ENCODE data around the gene ANKHD1. TPM values are rescaled to one million over a fixed set of nuclear protein-coding genes. Genes with fewer than 3 reads are reported as not detected.

The ANKHD1 gene
- total RNA-seq, 2 donors from 2014 or later: 85.6 to 95.9 TPM

DNA sequence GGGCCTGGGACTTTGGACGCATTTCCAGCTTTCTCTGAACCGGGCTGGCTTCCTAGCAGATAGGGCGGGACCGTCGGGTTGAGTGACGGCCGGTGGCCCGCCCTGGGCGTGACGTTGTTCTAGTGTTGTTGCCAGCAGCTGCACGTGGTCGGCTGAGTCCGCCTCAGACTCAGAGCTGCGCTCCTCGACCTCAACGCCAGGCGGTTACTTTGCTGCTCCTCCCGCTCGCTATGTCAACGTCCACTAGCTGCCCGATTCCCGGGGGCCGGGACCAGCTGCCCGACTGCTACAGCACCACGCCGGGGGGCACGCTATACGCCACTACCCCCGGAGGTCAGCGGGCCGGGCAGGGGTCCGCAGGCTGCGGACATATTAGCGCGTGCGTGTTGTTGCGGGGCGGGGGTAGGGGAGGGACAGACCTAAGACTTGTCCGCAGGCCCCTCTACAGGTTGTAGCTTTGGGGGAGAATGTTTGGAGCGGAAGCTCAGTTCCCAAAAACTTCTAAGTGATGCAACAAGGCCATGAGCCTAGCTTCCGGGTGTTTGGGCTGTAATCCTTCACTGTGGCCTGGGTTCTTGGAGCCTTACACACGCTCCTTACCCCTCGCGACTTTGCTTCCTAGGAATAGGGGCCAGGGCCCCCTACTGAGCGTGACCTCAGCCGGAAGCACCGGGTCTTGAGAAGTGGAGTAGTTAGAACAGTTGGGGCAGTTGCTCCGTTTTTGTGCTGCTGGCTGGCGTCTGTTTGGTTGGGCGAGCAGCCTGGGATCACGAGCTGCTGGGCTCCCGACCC, 146.1 kb downstream of the ANKHD1 start, which contains the start of gene EIF4EBP3:
Gene EIF4EBP3 (plus strand): TSS at position 155 of the 792 bp plus-strand sequence. CDS start 76 bp downstream, at position 231.
- peak within 1 kb of the TSS; percentile 57 for H3K4me3 Mint-ChIP-seq
- no peaks in the 10 kb centered on the region for H3K9me3 Mint-ChIP-seq
- no peaks in the 10 kb centered on the region for H3K27me3 Mint-ChIP-seq (ENCODE audit: insufficient read depth)
- H3K36me3 Mint-ChIP-seq (ENCODE audit: low read depth): peaks cover 48% of the 10 kb centered on the region
- no peaks in the 10 kb centered on the region for H3K27me3 ChIP-seq (ENCODE audit: control insufficient read depth, insufficient read depth, low read length, poor library complexity, severe bottlenecking)
- peak; percentile 99 for DNase-seq
- H3K9me3 ChIP-seq (ENCODE audit: control insufficient read depth, low read length): no peaks in the 10 kb centered on the region
- WGBS, 2 experiments (ENCODE audit: insufficient coverage in 1 of 2, insufficient read length in 1 of 2): 12 to 22% methylated on average over 18 to 52 of the region's 52 CpGs
- H3K4me3 ChIP-seq (ENCODE audit: low read length): peak within 1 kb of the TSS; percentile 70
- H3K27ac ChIP-seq (ENCODE audit: low read depth, low read length): peak within 1 kb of the TSS; percentile 53
- TF ChIP-seq, protein P1, sequence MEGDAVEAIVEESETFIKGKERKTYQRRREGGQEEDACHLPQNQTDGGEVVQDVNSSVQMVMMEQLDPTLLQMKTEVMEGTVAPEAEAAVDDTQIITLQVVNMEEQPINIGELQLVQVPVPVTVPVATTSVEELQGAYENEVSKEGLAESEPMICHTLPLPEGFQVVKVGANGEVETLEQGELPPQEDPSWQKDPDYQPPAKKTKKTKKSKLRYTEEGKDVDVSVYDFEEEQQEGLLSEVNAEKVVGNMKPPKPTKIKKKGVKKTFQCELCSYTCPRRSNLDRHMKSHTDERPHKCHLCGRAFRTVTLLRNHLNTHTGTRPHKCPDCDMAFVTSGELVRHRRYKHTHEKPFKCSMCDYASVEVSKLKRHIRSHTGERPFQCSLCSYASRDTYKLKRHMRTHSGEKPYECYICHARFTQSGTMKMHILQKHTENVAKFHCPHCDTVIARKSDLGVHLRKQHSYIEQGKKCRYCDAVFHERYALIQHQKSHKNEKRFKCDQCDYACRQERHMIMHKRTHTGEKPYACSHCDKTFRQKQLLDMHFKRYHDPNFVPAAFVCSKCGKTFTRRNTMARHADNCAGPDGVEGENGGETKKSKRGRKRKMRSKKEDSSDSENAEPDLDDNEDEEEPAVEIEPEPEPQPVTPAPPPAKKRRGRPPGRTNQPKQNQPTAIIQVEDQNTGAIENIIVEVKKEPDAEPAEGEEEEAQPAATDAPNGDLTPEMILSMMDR (conservative IDR thresholded peaks at IDR 0.05): peak; percentile 76
- peak within 1 kb of the TSS; percentile 47 for H3K9ac ChIP-seq (ENCODE audit: extremely low read depth, low read length, poor library complexity, severe bottlenecking)
- H3K36me3 ChIP-seq (ENCODE audit: control insufficient read depth, insufficient read depth, low read length): peaks cover 75% of the 10 kb centered on the region
- H3K4me1 Mint-ChIP-seq: peaks cover 21% of the 10 kb centered on the region
- peaks cover 18% of the 10 kb centered on the region for H3K4me1 ChIP-seq (ENCODE audit: control insufficient read depth, insufficient read depth, low read length)
- peak within 1 kb of the TSS; percentile 95 for H3K27ac Mint-ChIP-seq

DNA sequence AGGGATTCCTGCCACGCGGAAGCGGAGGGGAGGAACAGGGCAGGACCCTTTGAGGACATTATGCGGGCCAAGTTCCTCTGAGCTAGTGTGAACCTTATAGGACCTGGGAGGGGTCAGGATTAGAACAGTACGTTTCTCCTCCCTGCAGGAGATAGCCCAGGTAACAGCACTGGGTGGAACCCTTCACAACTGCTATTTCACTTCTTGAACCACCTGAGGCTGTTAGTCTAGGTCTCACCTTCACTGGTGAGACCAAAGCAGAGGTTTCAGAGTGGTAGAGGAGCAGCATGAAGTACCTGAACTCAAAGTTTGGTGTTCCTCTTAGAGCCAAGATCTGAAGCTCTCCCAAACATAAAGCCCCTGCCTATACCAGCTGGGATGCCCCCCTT, 146.7 kb downstream of the ANKHD1 start:
- Histone ChIP-seq H3K36me3 (ENCODE audit: control insufficient read depth, insufficient read depth, low read length) (peaks cover 76% of the 10 kb centered on the region), H3K4me3 (ENCODE audit: low read length) (peak overlapping the region; percentile 58), H3K9ac (ENCODE audit: extremely low read depth, low read length, poor library complexity, severe bottlenecking) (peak overlapping the region; percentile 47), H3K4me1 (ENCODE audit: control insufficient read depth, insufficient read depth, low read length) (peaks cover 18% of the 10 kb centered on the region), H3K27ac (ENCODE audit: low read depth, low read length) (peak overlapping the region; percentile 5), H3K9me3 (ENCODE audit: control insufficient read depth, low read length) (no peaks in the 10 kb centered on the region), H3K27me3 (ENCODE audit: control insufficient read depth, insufficient read depth, low read length, poor library complexity, severe bottlenecking) (no peaks in the 10 kb centered on the region)
- Mint-ChIP-seq H3K27ac (peak overlapping the region; percentile 95), H3K4me3 (peak overlapping the region; percentile 57), H3K27me3 (ENCODE audit: insufficient read depth) (no peaks in the 10 kb centered on the region), H3K4me1 (peaks cover 21% of the 10 kb centered on the region), H3K36me3 (ENCODE audit: low read depth) (peaks cover 50% of the 10 kb centered on the region), H3K9me3 (no peaks in the 10 kb centered on the region)
- DNase-seq: no peak
- 56 to 81% methylated on average over 3 to 5 of the region's 5 CpGs for WGBS, 2 experiments (ENCODE audit: insufficient coverage in 1 of 2, insufficient read length in 1 of 2)
- TF ChIP-seq, protein P1 (conservative IDR thresholded peaks at IDR 0.05): no peak

DNA sequence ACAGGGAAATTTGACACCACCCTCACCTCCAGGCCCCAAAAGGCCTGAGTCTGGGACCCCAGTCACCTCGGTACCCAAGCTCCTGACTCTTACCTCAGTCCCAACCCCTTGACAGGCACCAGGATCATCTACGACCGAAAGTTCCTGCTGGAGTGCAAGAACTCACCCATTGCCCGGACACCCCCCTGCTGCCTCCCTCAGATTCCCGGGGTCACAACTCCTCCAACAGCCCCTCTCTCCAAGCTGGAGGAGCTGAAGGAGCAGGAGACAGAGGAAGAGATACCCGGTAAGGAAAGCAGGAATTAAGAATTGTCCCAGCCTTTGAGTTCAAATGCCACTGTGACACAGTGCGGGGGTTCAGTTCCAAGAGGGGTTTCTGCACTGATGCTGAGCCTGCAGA, 147.2 kb downstream of the ANKHD1 start:
- DNase-seq: no peak
- Mint-ChIP-seq H3K36me3 (ENCODE audit: low read depth) (peaks cover 51% of the 10 kb centered on the region), H3K4me1 (peaks cover 21% of the 10 kb centered on the region), H3K4me3 (no peak overlapping the region), H3K27me3 (ENCODE audit: insufficient read depth) (no peaks in the 10 kb centered on the region), H3K27ac (peak overlapping the region; percentile 95), H3K9me3 (no peaks in the 10 kb centered on the region)
- Histone ChIP-seq H3K27me3 (ENCODE audit: control insufficient read depth, insufficient read depth, low read length, poor library complexity, severe bottlenecking) (no peaks in the 10 kb centered on the region), H3K4me3 (ENCODE audit: low read length) (no peak overlapping the region), H3K9ac (ENCODE audit: extremely low read depth, low read length, poor library complexity, severe bottlenecking) (no peak overlapping the region), H3K9me3 (ENCODE audit: control insufficient read depth, low read length) (no peaks in the 10 kb centered on the region), H3K4me1 (ENCODE audit: control insufficient read depth, insufficient read depth, low read length) (peaks cover 18% of the 10 kb centered on the region), H3K36me3 (ENCODE audit: control insufficient read depth, insufficient read depth, low read length) (peaks cover 72% of the 10 kb centered on the region), H3K27ac (ENCODE audit: low read depth, low read length) (no peak overlapping the region)
- TF ChIP-seq, protein P1 (conservative IDR thresholded peaks at IDR 0.05): no peak
- WGBS, 2 experiments (ENCODE audit: insufficient coverage in 1 of 2, insufficient read length in 1 of 2): 88 to 100% methylated on average over 2 to 7 of the region's 7 CpGs

Measured in endodermal cell (in vitro differentiated cells).